ENCODE data around the gene DLG3. TPM values are rescaled to one million over a fixed set of nuclear protein-coding genes. Genes with fewer than 3 reads are reported as not detected.

DLG3 gene
- polyA plus RNA-seq, 1 donor (not counting 4 experiments of a cell fraction or from before 2014, with no cell fraction given) = 10.1 TPM

- Histone ChIP-seq H3K27ac (ENCODE audit: control insufficient read depth, insufficient read depth, low read length) (no peak overlapping the region), H4K20me1 (ENCODE audit: control insufficient read depth, extremely low read depth, insufficient read depth, low read length) (no peaks in the 10 kb centered on the region), H3K9me1 (ENCODE audit: control insufficient read depth, extremely low read depth, insufficient read depth, low read length) (no peaks in the 10 kb centered on the region), H3K27me3 (ENCODE audit: control insufficient read depth, extremely low read depth, insufficient read depth, low read length) (no peaks in the 10 kb centered on the region), H3K36me3 (ENCODE audit: control insufficient read depth in 2 of 2, extremely low read depth in 1 of 2, insufficient read depth in 2 of 2, low read length in 2 of 2) (no peaks in the 10 kb centered on the region), H3K9ac (ENCODE audit: control insufficient read depth, extremely low read depth, insufficient read depth, low read length) (no peak overlapping the region), H2AFZ (ENCODE audit: control insufficient read depth, low read length) (no peak overlapping the region), H3K79me2 (ENCODE audit: control insufficient read depth, insufficient read depth, low read length) (no peaks in the 10 kb centered on the region), H3K4me2 (ENCODE audit: control insufficient read depth, extremely low read depth, insufficient read depth, low read depth, low read length) (no peak overlapping the region), H3K9me3 (ENCODE audit: control insufficient read depth, low read depth, low read length) (no peaks in the 10 kb centered on the region), H3K4me1 (ENCODE audit: control insufficient read depth, extremely low read depth, insufficient read depth, low read length) (peaks cover 18% of the 10 kb centered on the region), H3K4me3 (ENCODE audit: control insufficient read depth in 2 of 3, extremely low read depth in 1 of 3, insufficient read depth in 2 of 3, low read depth in 1 of 3, low read length in 3 of 3) (no peak overlapping the region)
- DNase-seq (ENCODE audit: low read depth, low spot score) = no peak
- dilution Hi-C loops (cut with MboI; ENCODE audit: extremely low pct_ligation_motif_present, low sequenced_read_pairs) = no loop called here
- FAIRE-seq = no peak
- TF ChIP-seq CTCF (optimal IDR thresholded peaks at IDR 0.05 in 1 of 3, IDR thresholded peaks at IDR 0.05 in 1 of 3, conservative IDR thresholded peaks at IDR 0.05 in 1 of 3; ENCODE audit: extremely low read depth in 1 of 3, insufficient read depth in 2 of 3, low read length in 3 of 3) (no peak), EZH2 (IDR thresholded peaks at IDR 0.05; ENCODE audit: low read length) (no peak)
Measured at GRCh38 chrX:70427365-70427764, 17.3 kb upstream of the DLG3 start.

GRCh38 chrX:70429759-70430158 is 14.9 kb upstream of the DLG3 start:
- Histone ChIP-seq H3K79me2 (ENCODE audit: control insufficient read depth, insufficient read depth, low read length) (no peaks in the 10 kb centered on the region), H3K27me3 (ENCODE audit: control insufficient read depth, extremely low read depth, insufficient read depth, low read length) (no peaks in the 10 kb centered on the region), H3K36me3 (ENCODE audit: control insufficient read depth in 2 of 2, extremely low read depth in 1 of 2, insufficient read depth in 2 of 2, low read length in 2 of 2) (no peaks in the 10 kb centered on the region), H4K20me1 (ENCODE audit: control insufficient read depth, extremely low read depth, insufficient read depth, low read length) (no peaks in the 10 kb centered on the region), H3K4me2 (ENCODE audit: control insufficient read depth, extremely low read depth, insufficient read depth, low read depth, low read length) (no peak overlapping the region), H2AFZ (ENCODE audit: control insufficient read depth, low read length) (no peak overlapping the region), H3K27ac (ENCODE audit: control insufficient read depth, insufficient read depth, low read length) (no peak overlapping the region), H3K4me1 (ENCODE audit: control insufficient read depth, extremely low read depth, insufficient read depth, low read length) (peaks cover 10% of the 10 kb centered on the region), H3K9ac (ENCODE audit: control insufficient read depth, extremely low read depth, insufficient read depth, low read length) (no peak overlapping the region), H3K9me1 (ENCODE audit: control insufficient read depth, extremely low read depth, insufficient read depth, low read length) (no peaks in the 10 kb centered on the region), H3K4me3 (ENCODE audit: control insufficient read depth in 2 of 3, extremely low read depth in 1 of 3, insufficient read depth in 2 of 3, low read depth in 1 of 3, low read length in 3 of 3) (no peak overlapping the region), H3K9me3 (ENCODE audit: control insufficient read depth, low read depth, low read length) (no peaks in the 10 kb centered on the region)
- DNase-seq (ENCODE audit: low read depth, low spot score) = no peak
- dilution Hi-C loops (cut with MboI; ENCODE audit: extremely low pct_ligation_motif_present, low sequenced_read_pairs) = no loop called here
- no peak for FAIRE-seq
- no peak for TF ChIP-seq CTCF (optimal IDR thresholded peaks at IDR 0.05 in 1 of 3, IDR thresholded peaks at IDR 0.05 in 1 of 3, conservative IDR thresholded peaks at IDR 0.05 in 1 of 3; ENCODE audit: extremely low read depth in 1 of 3, insufficient read depth in 2 of 3, low read length in 3 of 3)
- no peak for TF ChIP-seq EZH2 (IDR thresholded peaks at IDR 0.05; ENCODE audit: low read length)

Measured in keratinocyte (primary cell).